CD4-positive, alpha-beta T cell treated with Interleukin-21 for 1 hour (primary cell): Measurements from ENCODE around the gene SLC6A20.
"Not testable (repeated sequence)": the region's sequence is repeated elsewhere in the genome, so short reads cannot be mapped to it uniquely, and the experiment has no call there.

ENCODE experiments used
- DNase-seq: peaks from one replicate; pipeline ENCODE4 v3.0.0-alpha.2; 2020

The SLC6A20 gene

DNA sequence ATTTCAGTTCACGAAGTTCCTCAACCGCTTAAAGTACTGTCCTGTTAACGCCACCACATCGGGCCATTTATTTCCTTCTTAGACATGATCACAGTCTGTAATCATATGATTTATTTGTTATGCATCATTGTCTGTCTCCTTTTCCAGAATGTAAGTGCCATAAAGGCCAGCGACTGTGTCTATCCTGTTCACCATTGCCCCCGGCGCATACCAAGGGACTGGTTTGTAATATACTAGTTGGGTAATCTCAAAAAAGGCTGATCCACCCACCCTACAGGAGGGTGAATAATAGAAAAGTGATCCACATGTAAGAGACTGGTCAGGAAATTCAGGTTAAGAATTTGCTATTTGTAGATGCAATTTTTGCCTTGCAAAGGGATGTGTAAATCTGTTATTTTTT, 41.9 kb downstream of the SLC6A20 start:
- DNase-seq, result no peak

DNA sequence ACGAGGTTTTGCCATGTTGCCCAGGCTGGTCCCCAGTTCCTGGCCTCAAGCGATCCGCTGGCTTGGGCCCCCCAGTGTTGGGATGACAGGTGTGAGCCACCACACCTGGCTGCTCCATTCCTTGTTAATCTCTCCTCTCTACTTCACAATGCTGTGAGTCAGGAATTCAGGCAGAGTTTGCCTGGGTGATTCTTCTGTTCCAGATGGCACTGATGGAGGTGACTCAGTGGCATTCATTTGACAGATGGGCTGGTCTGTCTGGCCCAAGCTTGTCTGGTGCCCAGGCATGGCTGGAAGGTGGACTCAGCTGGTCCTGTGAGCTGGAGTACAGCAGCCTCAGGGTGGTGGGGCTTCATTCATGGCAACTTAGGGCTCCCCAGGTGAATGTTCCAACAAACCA, 43.2 kb downstream of the SLC6A20 start:
- no peak for DNase-seq

- no peak for DNase-seq
Measured at GRCh38 chr3:45751537-45752242, 44.6 kb downstream of the SLC6A20 start.

DNA sequence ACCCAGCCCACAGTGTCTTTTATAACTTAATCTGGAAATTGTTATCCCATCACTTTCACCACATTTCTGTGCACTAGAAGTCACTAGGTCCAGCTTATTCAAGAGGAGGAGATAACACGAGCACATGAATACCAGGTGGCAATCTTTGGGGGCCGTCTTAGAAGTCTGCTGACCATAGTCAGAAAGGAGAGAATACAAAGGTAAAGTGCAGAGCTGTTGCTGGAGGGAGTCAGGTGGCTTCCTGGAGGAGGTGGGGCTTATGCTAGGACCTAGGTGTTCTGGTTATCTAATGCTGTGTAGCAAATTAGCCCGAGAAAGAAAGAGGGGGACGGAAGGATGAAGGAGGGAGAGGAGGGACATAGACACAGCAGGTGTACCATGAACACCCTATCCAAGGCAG, 46.5 kb downstream of the SLC6A20 start:
- DNase-seq, result no peak

GRCh38 chr3:45749036-45749600, 47.2 kb downstream of the SLC6A20 start:
- not testable (repeated sequence) for DNase-seq

GRCh38 chr3:45748068-45748467, 48.3 kb downstream of the SLC6A20 start:
- no peak for DNase-seq

GRCh38 chr3:45746777-45747622, 49.3 kb downstream of the SLC6A20 start:
- DNase-seq, result no peak

DNA sequence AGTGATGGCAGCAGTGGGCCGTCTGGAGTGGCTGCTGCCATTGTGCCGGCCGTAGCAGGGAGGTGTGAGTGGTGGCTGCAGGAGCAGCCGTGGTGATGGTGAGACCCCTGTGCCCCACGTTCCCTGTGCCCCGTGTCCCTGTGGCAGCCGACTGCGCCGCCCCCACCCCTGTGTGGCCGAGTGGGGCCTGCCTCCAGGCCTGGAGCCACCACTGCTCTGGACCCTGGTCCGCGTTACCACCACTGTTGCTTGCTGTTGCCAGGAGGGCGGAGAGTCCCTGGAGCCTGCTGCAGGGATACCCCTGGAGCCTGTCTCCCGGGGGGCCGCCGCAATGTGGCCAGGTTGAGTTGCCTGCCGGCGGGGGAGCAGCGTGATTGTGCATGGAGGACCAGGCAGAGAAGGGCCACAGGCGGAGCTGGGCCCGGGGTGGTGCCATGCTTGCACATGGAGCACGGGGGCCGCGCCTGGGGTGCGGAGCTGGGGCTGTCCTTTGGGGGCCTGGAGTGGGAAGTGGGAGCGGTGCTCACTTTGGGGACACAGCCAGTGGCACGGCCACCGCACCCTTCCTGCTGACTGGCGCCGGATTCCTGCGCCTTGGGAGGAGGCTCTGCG, 50.1 kb downstream of the SLC6A20 start:
- DNase-seq, result no peak

DNA sequence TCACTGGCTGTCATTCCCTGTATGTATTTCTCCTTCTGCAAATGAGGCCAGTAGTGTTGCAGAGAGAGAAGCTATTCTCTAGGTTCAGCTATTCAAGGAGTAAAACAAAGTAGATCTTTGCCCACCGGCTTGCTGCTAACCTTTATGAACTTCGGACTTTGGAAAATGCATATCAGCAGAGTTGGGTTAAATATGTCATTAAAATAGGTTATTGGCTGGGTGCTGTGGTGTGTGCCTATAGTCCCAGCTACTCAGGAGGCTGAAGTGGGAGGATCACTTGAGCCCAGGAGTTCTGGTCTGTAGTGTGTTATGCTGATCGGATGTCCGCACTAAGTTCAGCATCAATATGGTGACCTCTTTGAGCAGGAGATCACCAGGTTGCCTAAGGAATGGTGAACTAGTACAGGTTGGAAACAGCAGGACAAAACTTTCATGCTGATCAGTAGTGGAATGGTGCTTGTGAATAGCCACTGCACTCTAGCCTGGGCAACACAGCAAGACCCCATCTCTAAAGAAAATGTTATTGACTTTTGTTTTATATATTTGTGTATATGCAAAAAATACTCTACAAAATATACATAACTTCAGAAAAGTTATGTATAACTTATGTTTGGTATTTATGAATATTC, 53.8 kb downstream of the SLC6A20 start:
- DNase-seq, result no peak

DNA sequence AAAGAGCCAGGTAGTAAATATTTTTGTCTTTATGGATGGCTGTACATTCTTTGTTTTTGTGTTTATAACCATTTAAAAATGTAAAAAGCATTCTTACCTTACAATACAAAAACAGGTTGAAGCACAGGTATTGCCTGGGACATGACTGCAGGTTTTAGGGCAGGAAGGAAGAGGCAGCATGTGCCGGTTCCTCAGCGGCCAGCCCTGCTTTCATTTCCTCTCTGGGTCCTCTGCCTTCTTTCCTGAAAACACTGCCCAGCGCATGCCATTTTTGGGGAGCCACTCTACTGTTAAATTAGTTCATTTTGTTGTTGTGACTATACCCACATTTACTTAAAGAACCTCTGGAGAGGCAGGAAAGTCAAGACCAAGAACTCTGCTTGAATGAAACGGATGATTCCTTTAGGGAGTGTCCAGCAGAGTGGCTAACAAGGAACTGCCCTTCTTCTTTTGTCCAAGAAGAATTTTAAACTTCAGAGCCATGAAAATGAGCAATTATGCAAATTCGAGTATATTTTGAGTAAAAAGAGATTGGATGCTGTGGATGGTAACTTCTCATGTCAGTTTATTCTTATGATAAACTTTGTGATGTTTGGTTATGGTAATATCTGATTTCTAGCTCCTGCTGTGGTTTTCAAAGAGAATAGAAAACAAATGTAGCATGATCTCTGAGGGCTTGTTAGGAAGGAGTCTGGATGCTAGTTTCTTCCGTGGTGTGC, 54.4 kb downstream of the SLC6A20 start:
- DNase-seq, result no peak

DNA sequence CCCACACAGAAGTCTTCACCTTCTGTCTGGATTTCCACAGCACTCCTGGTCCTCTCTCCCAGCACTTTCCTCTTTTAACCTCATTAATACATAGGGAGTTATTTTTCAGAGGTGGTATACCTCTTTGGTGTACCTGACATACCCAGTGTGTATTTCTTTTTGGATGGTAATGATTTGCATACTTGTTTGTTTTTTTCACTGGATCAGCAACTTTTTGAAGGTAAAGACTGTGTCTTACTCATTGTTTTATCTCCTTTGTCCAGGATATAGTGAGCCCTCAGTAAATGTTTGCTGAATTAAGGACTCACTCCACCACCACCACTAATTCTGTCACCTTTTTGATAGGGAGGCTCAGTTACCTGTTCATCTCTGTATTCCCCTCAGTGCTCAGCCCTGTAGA, 55.1 kb downstream of the SLC6A20 start:
- DNase-seq, result no peak

DNA sequence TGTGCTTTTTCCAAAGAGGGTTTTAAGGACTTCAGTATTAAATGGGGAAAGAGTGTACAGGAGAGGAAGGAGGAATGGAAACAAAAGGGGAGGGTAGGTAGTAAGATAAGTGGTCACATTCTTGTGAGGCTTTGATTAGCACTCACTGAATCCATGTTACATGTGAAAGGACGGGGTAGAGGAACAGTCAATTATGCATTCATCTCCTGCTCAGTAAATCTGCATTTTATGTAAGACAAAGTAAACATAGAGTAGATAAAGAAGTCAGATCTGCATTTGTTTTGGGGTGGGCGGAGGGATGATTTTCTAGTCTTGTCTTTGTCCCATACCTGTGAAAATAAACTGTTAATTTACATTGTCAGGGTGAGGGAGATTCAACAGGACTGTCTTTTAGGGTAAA, 56.3 kb downstream of the SLC6A20 start:
- no peak for DNase-seq

DNA sequence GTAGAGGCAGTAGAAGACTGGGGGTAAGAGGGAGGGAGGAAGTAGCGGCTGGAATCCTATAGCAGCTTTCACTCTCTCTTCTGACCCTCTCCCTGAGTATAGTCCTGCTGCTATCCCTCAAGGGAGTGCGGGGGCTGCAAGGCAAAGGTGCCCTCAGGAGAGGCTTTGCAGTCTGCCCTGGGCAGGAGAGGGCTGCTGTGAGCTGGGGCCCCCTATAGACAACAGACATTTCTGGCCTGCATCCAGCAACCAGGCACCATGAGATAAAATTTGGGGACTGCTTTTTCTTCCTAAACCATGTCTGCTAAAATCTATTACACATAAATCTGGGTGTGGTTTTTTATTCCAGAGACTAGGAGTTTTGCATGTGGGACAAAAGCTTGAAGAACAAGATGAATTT, 59.1 kb downstream of the SLC6A20 start:
- DNase-seq, result no peak

DNA sequence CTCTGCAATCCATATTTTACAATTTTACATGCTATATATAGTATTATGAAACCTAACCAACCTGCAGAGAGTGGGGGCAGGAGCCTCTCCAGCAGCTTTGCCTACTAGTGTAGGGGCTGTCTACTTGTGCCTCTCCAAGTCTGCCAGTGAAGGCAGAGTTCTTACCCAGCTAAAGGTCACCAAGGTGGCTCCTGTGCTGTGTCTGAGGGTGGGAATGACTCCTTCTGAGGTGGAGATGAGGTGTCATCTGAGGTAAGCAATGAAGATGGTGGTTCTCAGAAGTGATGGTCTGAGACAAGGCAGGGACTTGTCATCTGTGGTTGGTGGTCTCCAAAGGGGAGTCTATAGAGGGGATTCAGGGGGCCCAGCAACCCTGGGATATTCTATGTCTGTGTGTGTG, 59.6 kb downstream of the SLC6A20 start:
- DNase-seq, result no peak

GRCh38 chr3:45730409-45731154, 65.8 kb downstream of the SLC6A20 start:
- no peak for DNase-seq

GRCh38 chr3:45729614-45730013, 66.7 kb downstream of the SLC6A20 start:
- DNase-seq, result no peak

DNA sequence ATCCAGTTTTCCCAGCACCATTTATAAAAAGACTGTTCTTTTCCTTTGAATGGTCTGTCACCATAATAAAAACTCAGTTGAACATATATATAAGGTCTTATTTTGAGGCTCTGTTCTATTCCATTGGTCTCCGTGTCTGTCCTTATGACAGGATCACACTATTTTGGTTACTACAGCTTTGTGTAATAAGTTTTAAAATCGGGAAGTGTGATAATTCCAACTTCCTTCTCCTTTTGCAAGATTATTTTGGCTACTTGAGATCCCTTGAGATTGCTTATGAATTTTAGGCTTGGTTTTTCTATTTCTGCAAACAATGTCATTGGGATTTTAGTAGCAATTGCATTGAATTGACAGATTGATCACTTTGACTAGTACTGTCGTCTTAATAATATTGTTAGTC, 71.4 kb downstream of the SLC6A20 start:
- no peak for DNase-seq

- DNase-seq, result no peak
Measured at GRCh38 chr3:45719655-45720487, 76.5 kb downstream of the SLC6A20 start.

GRCh38 chr3:45716790-45717336, 79.5 kb downstream of the SLC6A20 start:
- no peak for DNase-seq

DNA sequence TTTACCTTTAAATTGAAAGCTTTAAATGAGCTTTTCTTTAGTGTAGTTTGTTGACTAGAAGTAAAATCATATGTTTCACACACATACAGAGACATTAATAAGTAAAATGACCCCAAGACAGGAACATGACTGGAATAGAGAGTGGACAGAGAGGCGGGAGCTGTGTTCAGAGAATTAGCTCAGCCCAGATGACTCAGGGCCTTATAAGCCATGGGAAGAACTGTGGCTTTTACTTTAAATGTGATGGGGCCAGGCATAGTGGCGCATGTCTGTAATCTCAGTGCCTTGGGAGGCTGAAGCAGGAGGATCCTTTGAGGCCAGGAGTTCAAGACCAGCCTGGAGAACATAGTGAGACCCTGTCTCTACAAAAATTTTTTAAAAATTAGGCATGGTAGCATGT, 80.4 kb downstream of the SLC6A20 start:
- DNase-seq, result no peak
